Spleen (tissue), 11 donors: ENCODE measurements around the gene ZNF638. TPM values are rescaled to one million over a fixed set of nuclear protein-coding genes. Genes with fewer than 3 reads are reported as not detected.
"Not testable (repeated sequence)": the region's sequence is repeated elsewhere in the genome, so short reads cannot be mapped to it uniquely, and the experiment has no call there.

Experiments
- DNase-seq: peaks from one replicate; pipeline ENCODE4 v3.0.0-alpha.2; 2020
- H3K27ac ChIP-seq, 8 donors: fragments of 200-600 bp; sonication (generic) in 7 of 8; 1 replicate in 4 of 8; 2 replicates in 4 of 8; pipeline versions ENCODE4 v1.5.0 to v1.8.0; 2016 to 2021; ENCODE audit warnings: inconsistent platforms in 4 of 8, mild to moderate bottlenecking in 4 of 8, moderate library complexity in 1 of 8
- H3K27me3 ChIP-seq, 7 donors: fragments of 200-600 bp; sonication (generic) in 6 of 7; replicated peaks in 1 of 7; 1 replicate in 4 of 7; 2 replicates in 3 of 7; pipeline versions ENCODE4 v1.5.0 to v1.8.0; 2016 to 2021; ENCODE audit warnings: inconsistent platforms in 3 of 7, mild to moderate bottlenecking in 1 of 7
- H3K36me3 ChIP-seq, 6 donors: fragments of 200-600 bp; sonication (generic) in 5 of 6; 1 replicate in 4 of 6; 2 replicates in 2 of 6; pipeline versions ENCODE4 v1.5.0 to v1.8.0; 2016 to 2021; ENCODE audit warnings: inconsistent platforms in 2 of 6
- H3K4me1 ChIP-seq, 6 donors: fragments of 200-600 bp; sonication (generic) in 5 of 6; 1 replicate in 3 of 6; 2 replicates in 3 of 6; pipeline versions ENCODE4 v1.5.0 to v1.8.0; 2016 to 2021; ENCODE audit warnings: inconsistent platforms in 3 of 6
- H3K4me3 ChIP-seq, 8 donors: fragments of 200-600 bp; sonication (generic) in 7 of 8; 1 replicate in 4 of 8; 2 replicates in 4 of 8; pipeline versions ENCODE4 v1.5.0 to v1.8.0; 2016 to 2021; ENCODE audit warnings: inconsistent platforms in 4 of 8, mild to moderate bottlenecking in 4 of 8, moderate library complexity in 2 of 8
- H3K9me3 ChIP-seq, 8 donors: fragments of 200-600 bp; sonication (generic) in 7 of 8; 1 replicate in 4 of 8; 2 replicates in 4 of 8; pipeline versions ENCODE4 v1.5.0 to v1.8.0; 2016 to 2021; ENCODE audit warnings: inconsistent platforms in 4 of 8
- CTCF ChIP-seq, 11 experiments: fragments of 200-600 bp in 7 of 11; fragments of 450-650 bp in 4 of 11; sonication (generic) in 4 of 11; IDR thresholded peaks in 8 of 11; conservative IDR thresholded peaks in 3 of 11; 1 replicate in 7 of 11; 2 replicates in 4 of 11; pipeline versions ENCODE4 v1.4.0 to v1.8.0; 2016 to 2021; ENCODE audit warnings: antibody characterized with exemption in 11 of 11, inconsistent platforms in 4 of 11, mild to moderate bottlenecking in 1 of 11
- POLR2A ChIP-seq, 3 donors: fragments of 450-650 bp; IDR thresholded peaks; one replicate each; pipeline ENCODE4 v1.5.1; 2017; ENCODE audit warnings: antibody characterized with exemption in 3 of 3, mild to moderate bottlenecking in 1 of 3
- POLR2AphosphoS5 ChIP-seq, 3 donors: sonication (generic); formaldehyde crosslinking; IDR thresholded peaks; one replicate each; pipeline ENCODE4 v1.5.1; 2017; ENCODE audit warnings: antibody characterized with exemption in 3 of 3
- WGBS, 5 donors: extraction: QIAGEN DNeasy Blood & Tissue Kit in 3 of 5; methylation state at CpG; one replicate each; pipeline versions ENCODE4 v1.1.5 to v1.1.7; 2013 to 2018; 5-methylcytosine and 5-hydroxymethylcytosine counted together
- intact Hi-C: fragments of 100-400 bp; cut with DNase I; formaldehyde crosslinking; loops from one replicate; pipeline ENCODE4 v1.15.0; 2023; ENCODE audit warnings: low total_unique reads
- polyA plus RNA-seq, 3 donors: library from polyadenylated mRNA; stranded (reverse); fragments of 200-250 nt; gene quantifications; one replicate each; pipeline ENCODE4 v1.2.1, GENCODE V29; 2013
- total RNA-seq, 7 donors: library from RNA; depleted of rRNA in 3 of 7; stranded (reverse); fragments of >200 nt in 3 of 7; fragmentation: NEBNext Ultra II Directional in 4 of 7; extraction: Animal tissue kit (Norgen Biotek cat#: 25700) in 4 of 7; gene quantifications; one replicate each; pipeline versions ENCODE4 v1.1.0 to v1.2.1, GENCODE V29; 2016 to 2021
- donor health status: healthy with polysubstance abuse.
- donor health status: DM: no; HTN: no; CAD: no; lungs with moderate emphysema.
- donor health status: DM: no; HTN: no; CAD: no.
- donor health status: Bipolar disorder and iron deficiency.
- donor health status: healthy.
- donor health status: DM: no; HTN: no; CAD: no.
- donor health status: DM: yes; HTN: yes; CAD: no.

Gene ZNF638
- total and polyA plus RNA-seq, 10 donors, result 80.7 to 310 (median 158) TPM

GRCh38 chr2:71317060-71317459 is 14.5 kb upstream of the ZNF638 start:
- H3K27me3 ChIP-seq, result no peaks in the 10 kb centered on the region
- peaks cover 2 to 59% (median 52%) of the 10 kb centered on the region in 8 donors for H3K9me3 ChIP-seq
- no peak for DNase-seq
- H3K27ac ChIP-seq, result no peak overlapping the region
- intact Hi-C loops, result no loop called here
- no peaks in the 10 kb centered on the region for H3K36me3 ChIP-seq
- no peak for TF ChIP-seq POLR2A (IDR thresholded peaks at IDR 0.05)
- TF ChIP-seq POLR2AphosphoS5 (IDR thresholded peaks at IDR 0.05), result no peak
- no peak for TF ChIP-seq CTCF (IDR thresholded peaks at IDR 0.05 in 8 of 11, conservative IDR thresholded peaks at IDR 0.05 in 3 of 11)
- H3K4me3 ChIP-seq, result no peak overlapping the region
- H3K4me1 ChIP-seq, result no peaks in the 10 kb centered on the region
- 80 to 90% (median 86%) methylated on average over 4 of the region's 4 CpGs for WGBS, 5 donors

GRCh38 chr2:71317900-71318299 is 13.7 kb upstream of the ZNF638 start:
- H3K27me3 ChIP-seq, H3K36me3 ChIP-seq, H3K27ac ChIP-seq, H3K4me3 ChIP-seq, DNase-seq, intact Hi-C loops, H3K4me1 ChIP-seq: not testable (repeated sequence)
- WGBS, 5 donors, result 90 to 99% (median 94%) methylated on average over 4 of the region's 4 CpGs
- H3K9me3 ChIP-seq, result peaks cover 2 to 67% (median 59%) of the 10 kb centered on the region in 8 donors

- no peaks in the 10 kb centered on the region for H3K36me3 ChIP-seq
- WGBS, 5 donors, result 90 to 98% (median 91%) methylated on average over 4 to 6 of the region's 6 CpGs
These were observed 8.2 kb upstream of the ZNF638 start for GRCh38 chr2:71323386-71323785.

GRCh38 chr2:71326968-71327367 is 4.6 kb upstream of the ZNF638 start:
- peaks cover 0 to 17% (median 10%) of the 10 kb centered on the region in 8 donors for H3K9me3 ChIP-seq
- no peak overlapping the region for H3K4me3 ChIP-seq
- no peaks in the 10 kb centered on the region for H3K27me3 ChIP-seq
- no peak overlapping the region for H3K27ac ChIP-seq
- no peaks in the 10 kb centered on the region for H3K36me3 ChIP-seq
- intact Hi-C loops, result no loop called here
- TF ChIP-seq POLR2AphosphoS5 (IDR thresholded peaks at IDR 0.05), result no peak
- no peak for TF ChIP-seq CTCF (IDR thresholded peaks at IDR 0.05 in 8 of 11, conservative IDR thresholded peaks at IDR 0.05 in 3 of 11)
- no peak for TF ChIP-seq POLR2A (IDR thresholded peaks at IDR 0.05)
- DNase-seq, result no peak
- peaks cover 0 to 11% (median 6%) of the 10 kb centered on the region in 6 donors for H3K4me1 ChIP-seq
- 90 to 97% (median 93%) methylated on average over 3 of the region's 3 CpGs for WGBS, 5 donors

More at GRCh38 chr2:71323386-71323785, 8.2 kb upstream of the ZNF638 start:
- H3K9me3 ChIP-seq, result peaks cover 2 to 53% (median 46%) of the 10 kb centered on the region in 8 donors
- intact Hi-C loops, result no loop called here
- no peaks in the 10 kb centered on the region for H3K4me1 ChIP-seq
- H3K27me3 ChIP-seq, result no peaks in the 10 kb centered on the region
- no peak overlapping the region for H3K4me3 ChIP-seq
- TF ChIP-seq POLR2A (IDR thresholded peaks at IDR 0.05) (no peak), CTCF (IDR thresholded peaks at IDR 0.05 in 8 of 11, conservative IDR thresholded peaks at IDR 0.05 in 3 of 11) (no peak)
- no peak overlapping the region for H3K27ac ChIP-seq
- no peak for DNase-seq

- Histone ChIP-seq H3K27me3 (no peaks in the 10 kb centered on the region), H3K36me3 (no peaks in the 10 kb centered on the region), H3K9me3 (peaks cover 0 to 7% (median 2%) of the 10 kb centered on the region in 8 donors), H3K4me1 (peaks cover 2 to 17% (median 12%) of the 10 kb centered on the region in 6 donors), H3K27ac (no peak overlapping the region), H3K4me3 (no peak overlapping the region)
- no peak for TF ChIP-seq CTCF (IDR thresholded peaks at IDR 0.05 in 8 of 11, conservative IDR thresholded peaks at IDR 0.05 in 3 of 11)
- no peak for TF ChIP-seq POLR2AphosphoS5 (IDR thresholded peaks at IDR 0.05)
- no peak for TF ChIP-seq POLR2A (IDR thresholded peaks at IDR 0.05)
- intact Hi-C loops, result no loop called here
- no peak for DNase-seq
- WGBS, 5 donors, result 66 to 85% (median 73%) methylated on average over 4 of the region's 4 CpGs
These were observed 3.7 kb upstream of the ZNF638 start for GRCh38 chr2:71327916-71328315.
